ENCODE data around the gene CBFA2T2. TPM values are rescaled to one million over a fixed set of nuclear protein-coding genes. Genes with fewer than 3 reads are reported as not detected.
"Not testable (repeated sequence)": the region's sequence is repeated elsewhere in the genome, so short reads cannot be mapped to it uniquely, and the experiment has no call there.

Gene CBFA2T2
- total RNA-seq, 1 donor from 2014 or later = 58.1 TPM

GRCh38 chr20:33629979-33630378 is 140.1 kb downstream of the CBFA2T2 start:
- H3K27me3 Mint-ChIP-seq = no peaks in the 10 kb centered on the region
- no peak overlapping the region for H3K4me3 Mint-ChIP-seq (ENCODE audit: low read depth)
- no peaks in the 10 kb centered on the region for H3K9me3 Mint-ChIP-seq (ENCODE audit: low read depth)
- H3K36me3 Mint-ChIP-seq (ENCODE audit: insufficient read depth) = peaks cover 45% of the 10 kb centered on the region
- no peaks in the 10 kb centered on the region for H3K4me1 Mint-ChIP-seq (ENCODE audit: low read depth)
- no peak for DNase-seq (ENCODE audit: low spot score, unreplicated experiment)
- TF ChIP-seq CTCF (IDR thresholded peaks at IDR 0.05; ENCODE audit: unreplicated experiment) = no peak
- H3K27ac Mint-ChIP-seq = no peak overlapping the region

- no peak overlapping the region for H3K4me3 Mint-ChIP-seq (ENCODE audit: low read depth)
- no peak for TF ChIP-seq CTCF (IDR thresholded peaks at IDR 0.05; ENCODE audit: unreplicated experiment)
- no peaks in the 10 kb centered on the region for H3K27me3 Mint-ChIP-seq
- DNase-seq (ENCODE audit: low spot score, unreplicated experiment) = no peak
- H3K4me1 Mint-ChIP-seq (ENCODE audit: low read depth) = no peaks in the 10 kb centered on the region
- H3K27ac Mint-ChIP-seq = no peak overlapping the region
- H3K36me3 Mint-ChIP-seq (ENCODE audit: insufficient read depth) = peaks cover 40% of the 10 kb centered on the region
- no peaks in the 10 kb centered on the region for H3K9me3 Mint-ChIP-seq (ENCODE audit: low read depth)
Observed at GRCh38 chr20:33630507-33630906, 140.6 kb downstream of the CBFA2T2 start.

GRCh38 chr20:33631910-33632309 is 142.0 kb downstream of the CBFA2T2 start:
- DNase-seq (ENCODE audit: low spot score, unreplicated experiment) = not testable (repeated sequence)
- peaks cover 34% of the 10 kb centered on the region for H3K36me3 Mint-ChIP-seq (ENCODE audit: insufficient read depth)

GRCh38 chr20:33635341-33635740 is 145.4 kb downstream of the CBFA2T2 start:
- no peak for DNase-seq (ENCODE audit: low spot score, unreplicated experiment)
- H3K27ac Mint-ChIP-seq = peak overlapping the region; percentile 65
- no peaks in the 10 kb centered on the region for H3K27me3 Mint-ChIP-seq
- no peak overlapping the region for H3K4me3 Mint-ChIP-seq (ENCODE audit: low read depth)
- peaks cover 31% of the 10 kb centered on the region for H3K36me3 Mint-ChIP-seq (ENCODE audit: insufficient read depth)
- no peaks in the 10 kb centered on the region for H3K9me3 Mint-ChIP-seq (ENCODE audit: low read depth)
- no peak for TF ChIP-seq CTCF (IDR thresholded peaks at IDR 0.05; ENCODE audit: unreplicated experiment)
- H3K4me1 Mint-ChIP-seq (ENCODE audit: low read depth) = no peaks in the 10 kb centered on the region

More at GRCh38 chr20:33631910-33632309, 142.0 kb downstream of the CBFA2T2 start:
- not testable (repeated sequence) for H3K9me3 Mint-ChIP-seq (ENCODE audit: low read depth); H3K4me3 Mint-ChIP-seq (ENCODE audit: low read depth); H3K27me3 Mint-ChIP-seq; H3K4me1 Mint-ChIP-seq (ENCODE audit: low read depth); H3K27ac Mint-ChIP-seq

GRCh38 chr20:33636776-33637175 is 146.9 kb downstream of the CBFA2T2 start:
- H3K27me3 Mint-ChIP-seq = no peaks in the 10 kb centered on the region
- no peaks in the 10 kb centered on the region for H3K4me1 Mint-ChIP-seq (ENCODE audit: low read depth)
- no peak overlapping the region for H3K4me3 Mint-ChIP-seq (ENCODE audit: low read depth)
- H3K36me3 Mint-ChIP-seq (ENCODE audit: insufficient read depth) = peaks cover 28% of the 10 kb centered on the region
- no peaks in the 10 kb centered on the region for H3K9me3 Mint-ChIP-seq (ENCODE audit: low read depth)
- no peak for DNase-seq (ENCODE audit: low spot score, unreplicated experiment)
- no peak overlapping the region for H3K27ac Mint-ChIP-seq
- no peak for TF ChIP-seq CTCF (IDR thresholded peaks at IDR 0.05; ENCODE audit: unreplicated experiment)

- Mint-ChIP-seq H3K4me3 (ENCODE audit: low read depth) (no peak overlapping the region), H3K9me3 (ENCODE audit: low read depth) (no peaks in the 10 kb centered on the region), H3K27me3 (no peaks in the 10 kb centered on the region), H3K4me1 (ENCODE audit: low read depth) (no peaks in the 10 kb centered on the region), H3K27ac (no peak overlapping the region), H3K36me3 (ENCODE audit: insufficient read depth) (peaks cover 36% of the 10 kb centered on the region)
- no peak for TF ChIP-seq CTCF (IDR thresholded peaks at IDR 0.05; ENCODE audit: unreplicated experiment)
- DNase-seq (ENCODE audit: low spot score, unreplicated experiment) = no peak
Observed at GRCh38 chr20:33640287-33640686, 150.4 kb downstream of the CBFA2T2 start.
